Neutrophil (primary cell): Measurements from ENCODE around the gene PRELP.

ENCODE experiments used
- H3K27ac ChIP-seq: fragments of 200-600 bp; sonication (generic); 2 replicates; pipeline ENCODE4 v1.5.1; 2016; ENCODE audit warnings: mild to moderate bottlenecking, moderate library complexity
- H3K27me3 ChIP-seq: fragments of 200-600 bp; sonication (generic); 2 replicates; pipeline ENCODE4 v1.6.0; 2016; ENCODE audit warnings: mild to moderate bottlenecking
- H3K36me3 ChIP-seq: fragments of 200-600 bp; sonication (generic); 2 replicates; pipeline ENCODE4 v1.5.1; 2017
- H3K4me1 ChIP-seq, 2 experiments: fragments of 200-600 bp in 1 of 2; sonication (generic) in 1 of 2; 1 replicate in 1 of 2; 2 replicates in 1 of 2; pipeline versions ENCODE4 v1.5.1 to v1.6.1; 2013 to 2016; ENCODE audit warnings: low read depth in 1 of 2, low read length in 1 of 2, mild to moderate bottlenecking in 1 of 2, moderate library complexity in 1 of 2; ENCODE audit not compliant: control insufficient read depth in 1 of 2, insufficient read depth in 1 of 2
- H3K4me3 ChIP-seq, 2 experiments: fragments of 200-600 bp in 1 of 2; sonication (generic) in 1 of 2; 1 replicate in 1 of 2; 2 replicates in 1 of 2; pipeline ENCODE4 v1.5.1; 2013 to 2016; ENCODE audit warnings: low read depth in 1 of 2, low read length in 1 of 2, mild to moderate bottlenecking in 1 of 2, moderate library complexity in 1 of 2
- H3K9me3 ChIP-seq: fragments of 200-600 bp; sonication (generic); 2 replicates; pipeline ENCODE4 v1.5.1; 2016
- CTCF ChIP-seq: fragments of 200-600 bp; sonication (generic); IDR thresholded peaks from 2 replicates; pipeline ENCODE4 v1.5.1; 2016; ENCODE audit warnings: antibody characterized with exemption

PRELP gene

GRCh38 chr1:203531063-203531462, 55.5 kb downstream of the PRELP start:
- no peaks in the 10 kb centered on the region for H3K27me3 ChIP-seq
- TF ChIP-seq CTCF, result no peak
- H3K4me1 ChIP-seq, result peaks cover 8 to 10% of the 10 kb centered on the region in 2 experiments
- no peaks in the 10 kb centered on the region for H3K9me3 ChIP-seq
- no peak overlapping the region for H3K4me3 ChIP-seq
- H3K36me3 ChIP-seq, result no peaks in the 10 kb centered on the region
- no peak overlapping the region for H3K27ac ChIP-seq

DNA sequence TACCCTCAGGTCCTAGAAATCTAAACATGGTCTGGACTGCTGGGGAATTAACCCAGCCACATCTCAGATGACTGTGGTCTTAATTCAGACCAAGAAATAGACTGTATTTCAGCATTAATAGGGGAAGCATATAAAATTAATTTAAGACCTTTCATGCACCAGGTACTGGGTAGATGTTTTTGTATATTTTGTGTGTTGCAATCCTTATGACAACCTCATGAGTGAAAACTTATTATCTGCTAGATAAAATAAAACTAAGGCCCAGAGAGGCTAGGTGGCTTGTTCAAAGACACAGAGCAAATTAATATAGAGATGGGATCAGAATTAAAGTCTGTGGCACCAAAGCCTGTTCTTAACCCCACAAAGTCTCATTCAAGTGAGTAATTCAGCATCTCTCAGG, 58.4 kb downstream of the PRELP start:
- Histone ChIP-seq H3K27ac (no peak overlapping the region), H3K9me3 (no peaks in the 10 kb centered on the region), H3K4me3 (no peak overlapping the region), H3K36me3 (no peaks in the 10 kb centered on the region), H3K4me1 (peaks cover 9 to 10% of the 10 kb centered on the region in 2 experiments), H3K27me3 (no peaks in the 10 kb centered on the region)
- no peak for TF ChIP-seq CTCF

- Histone ChIP-seq H3K9me3 (no peaks in the 10 kb centered on the region), H3K4me1 (peaks cover 8 to 10% of the 10 kb centered on the region in 2 experiments), H3K27me3 (no peaks in the 10 kb centered on the region), H3K27ac (no peak overlapping the region), H3K36me3 (no peaks in the 10 kb centered on the region), H3K4me3 (no peak overlapping the region)
- TF ChIP-seq CTCF, result no peak
Measured at GRCh38 chr1:203534526-203534925, 58.9 kb downstream of the PRELP start.

GRCh38 chr1:203536575-203536974, 61.0 kb downstream of the PRELP start:
- Histone ChIP-seq H3K4me3 (no peak overlapping the region), H3K4me1 (peaks cover 8 to 10% of the 10 kb centered on the region in 2 experiments), H3K36me3 (no peaks in the 10 kb centered on the region), H3K27ac (no peak overlapping the region), H3K27me3 (no peaks in the 10 kb centered on the region), H3K9me3 (no peaks in the 10 kb centered on the region)
- TF ChIP-seq CTCF, result no peak

DNA sequence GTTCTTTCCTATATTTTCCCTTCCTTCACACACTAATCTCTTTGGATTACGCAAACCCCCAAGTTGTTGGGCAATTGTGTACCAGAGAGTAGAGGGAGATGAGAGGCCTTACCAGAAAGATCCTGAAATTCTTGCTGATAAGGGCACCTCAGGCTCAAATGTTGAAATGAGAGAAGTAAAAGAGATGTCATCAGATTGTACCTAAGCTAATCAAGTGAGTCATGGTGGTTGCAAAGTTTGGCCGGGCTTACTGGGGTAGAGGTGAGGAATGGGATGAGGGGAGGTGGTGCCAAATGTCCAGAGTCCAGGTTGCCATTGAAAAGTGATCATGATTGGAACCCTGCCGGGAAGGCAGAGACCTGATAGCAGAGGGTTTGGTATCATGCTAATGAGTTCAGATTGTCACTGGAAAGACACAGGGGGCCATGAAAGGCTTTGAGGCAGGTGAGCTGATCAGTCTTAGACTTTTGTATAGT, 61.4 kb downstream of the PRELP start:
- Histone ChIP-seq H3K27me3 (no peaks in the 10 kb centered on the region), H3K4me3 (no peak overlapping the region), H3K9me3 (no peaks in the 10 kb centered on the region), H3K4me1 (peaks cover 8 to 10% of the 10 kb centered on the region in 2 experiments), H3K36me3 (no peaks in the 10 kb centered on the region), H3K27ac (no peak overlapping the region)
- TF ChIP-seq CTCF, result no peak
